ENCODE measurements around the gene KIAA1614.

Gene KIAA1614

GRCh38 chr1:180976191-180976590 is 63.5 kb downstream of the KIAA1614 start:
- DNase-seq (ENCODE audit: low read depth): no peak
- TF ChIP-seq, protein P1, sequence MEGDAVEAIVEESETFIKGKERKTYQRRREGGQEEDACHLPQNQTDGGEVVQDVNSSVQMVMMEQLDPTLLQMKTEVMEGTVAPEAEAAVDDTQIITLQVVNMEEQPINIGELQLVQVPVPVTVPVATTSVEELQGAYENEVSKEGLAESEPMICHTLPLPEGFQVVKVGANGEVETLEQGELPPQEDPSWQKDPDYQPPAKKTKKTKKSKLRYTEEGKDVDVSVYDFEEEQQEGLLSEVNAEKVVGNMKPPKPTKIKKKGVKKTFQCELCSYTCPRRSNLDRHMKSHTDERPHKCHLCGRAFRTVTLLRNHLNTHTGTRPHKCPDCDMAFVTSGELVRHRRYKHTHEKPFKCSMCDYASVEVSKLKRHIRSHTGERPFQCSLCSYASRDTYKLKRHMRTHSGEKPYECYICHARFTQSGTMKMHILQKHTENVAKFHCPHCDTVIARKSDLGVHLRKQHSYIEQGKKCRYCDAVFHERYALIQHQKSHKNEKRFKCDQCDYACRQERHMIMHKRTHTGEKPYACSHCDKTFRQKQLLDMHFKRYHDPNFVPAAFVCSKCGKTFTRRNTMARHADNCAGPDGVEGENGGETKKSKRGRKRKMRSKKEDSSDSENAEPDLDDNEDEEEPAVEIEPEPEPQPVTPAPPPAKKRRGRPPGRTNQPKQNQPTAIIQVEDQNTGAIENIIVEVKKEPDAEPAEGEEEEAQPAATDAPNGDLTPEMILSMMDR (IDR thresholded peaks at IDR 0.05; ENCODE audit: insufficient read depth, low read depth, low read length, missing control alignments): no peak
- no peak overlapping the region for H3K4me3 ChIP-seq (ENCODE audit: low read depth, low read length)

DNA sequence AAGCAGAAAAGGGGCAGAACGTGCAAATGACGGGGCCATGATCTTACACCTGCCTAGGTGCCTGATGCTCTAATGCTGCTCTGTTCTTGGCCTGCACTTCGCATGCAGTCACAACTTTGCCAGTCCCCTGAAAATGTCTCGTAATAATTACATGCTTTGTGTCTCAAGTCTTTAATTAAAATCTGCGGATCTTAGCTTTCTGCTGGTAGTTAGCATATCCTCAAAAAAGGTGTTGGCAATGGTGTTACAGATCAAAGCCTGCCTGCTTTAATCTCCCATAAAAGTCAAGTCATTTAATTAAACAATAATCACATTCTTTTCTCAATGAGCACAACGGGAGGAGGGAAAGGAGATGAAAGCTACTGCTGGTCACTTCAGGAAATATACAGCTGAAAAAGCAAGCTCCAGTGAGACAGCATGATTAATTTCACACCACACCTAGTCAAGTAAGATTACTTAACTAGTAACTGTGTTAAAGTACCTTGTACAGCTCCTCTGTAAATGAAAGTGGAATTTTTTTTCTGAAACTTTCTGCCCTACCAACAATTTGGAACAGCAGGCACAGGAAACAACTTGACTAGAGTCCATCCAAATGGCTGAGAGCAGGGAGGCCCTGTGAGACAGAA is 64.1 kb downstream of the KIAA1614 start:
- TF ChIP-seq, protein P1 (IDR thresholded peaks at IDR 0.05; ENCODE audit: insufficient read depth, low read depth, low read length, missing control alignments): no peak
- no peak for DNase-seq (ENCODE audit: low read depth)
- H3K4me3 ChIP-seq (ENCODE audit: low read depth, low read length): no peak overlapping the region

- no peak overlapping the region for H3K4me3 ChIP-seq (ENCODE audit: low read depth, low read length)
- TF ChIP-seq, protein P1 (IDR thresholded peaks at IDR 0.05; ENCODE audit: insufficient read depth, low read depth, low read length, missing control alignments): no peak
- peak; percentile 70 for DNase-seq (ENCODE audit: low read depth)
Measured at GRCh38 chr1:180981596-180982387, 69.1 kb downstream of the KIAA1614 start.

GRCh38 chr1:180982422-180982821 is 69.7 kb downstream of the KIAA1614 start:
- H3K4me3 ChIP-seq (ENCODE audit: low read depth, low read length): no peak overlapping the region
- DNase-seq (ENCODE audit: low read depth): no peak
- TF ChIP-seq, protein P1 (IDR thresholded peaks at IDR 0.05; ENCODE audit: insufficient read depth, low read depth, low read length, missing control alignments): no peak

- TF ChIP-seq, protein P1 (IDR thresholded peaks at IDR 0.05; ENCODE audit: insufficient read depth, low read depth, low read length, missing control alignments): no peak
- DNase-seq (ENCODE audit: low read depth): no peak
Measured at GRCh38 chr1:180988253-180988752, 75.6 kb downstream of the KIAA1614 start.

DNA sequence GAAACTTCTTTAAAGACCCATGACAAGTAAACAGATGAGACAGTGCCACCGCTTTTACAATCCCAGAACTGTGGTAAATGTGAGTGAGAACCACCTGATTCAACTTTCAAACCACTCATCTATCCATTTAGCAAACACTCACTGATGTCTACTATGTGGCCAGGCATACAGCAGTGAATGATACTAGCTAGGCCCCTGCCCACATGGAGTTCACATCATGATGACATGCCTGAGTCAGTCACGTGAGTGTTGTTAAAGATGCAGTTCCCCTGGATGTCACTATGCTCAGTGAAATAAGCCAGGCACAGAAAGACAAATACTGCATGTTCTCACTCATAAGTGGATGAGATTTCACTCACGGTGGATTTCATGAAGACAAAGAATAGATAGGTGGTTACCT is 81.6 kb downstream of the KIAA1614 start:
- TF ChIP-seq, protein P1 (IDR thresholded peaks at IDR 0.05; ENCODE audit: insufficient read depth, low read depth, low read length, missing control alignments): no peak
- H3K4me3 ChIP-seq (ENCODE audit: low read depth, low read length): no peak overlapping the region
- no peak for DNase-seq (ENCODE audit: low read depth)

More at GRCh38 chr1:180988253-180988752, 75.6 kb downstream of the KIAA1614 start:
- no peak overlapping the region for H3K4me3 ChIP-seq (ENCODE audit: low read depth, low read length)

Data from GM12865 (cell line).